Gastrocnemius medialis (tissue), 4 donors: ENCODE results near the gene NDUFA12. TPM values are rescaled to one million over a fixed set of nuclear protein-coding genes. Genes with fewer than 3 reads are reported as not detected.
A peak's percentile ranks its signal among the peaks of the same experiment; 100 is the strongest.

Experiments used
- ATAC-seq, 2 donors: fragments of 150-250 bp; one replicate each; pipeline ENCODE4 v1.9.1; 2016
- DNase-seq, 2 donors: peaks; one replicate each; pipeline ENCODE4 v3.0.0-alpha.2; 2019
- H3K27ac ChIP-seq, 4 donors: fragments of 200-600 bp; sonication (generic); 1 replicate in 1 of 4; 2 replicates in 3 of 4; pipeline ENCODE4 v1.5.1; 2016 to 2018; ENCODE audit warnings: mild to moderate bottlenecking in 2 of 4, moderate library complexity in 1 of 4
- H3K27me3 ChIP-seq, 3 donors: fragments of 200-600 bp; sonication (generic) in 2 of 3; 1 replicate in 1 of 3; 2 replicates in 2 of 3; pipeline versions ENCODE4 v1.5.1 to v1.6.0; 2016 to 2019; ENCODE audit warnings: mild to moderate bottlenecking in 1 of 3, moderate library complexity in 1 of 3
- H3K36me3 ChIP-seq, 2 donors: fragments of 200-600 bp; sonication (generic) in 1 of 2; one replicate each; pipeline ENCODE4 v1.5.1; 2017 to 2018
- H3K4me1 ChIP-seq, 2 donors: fragments of 200-600 bp; sonication (generic) in 1 of 2; one replicate each; pipeline ENCODE4 v1.5.1; 2016 to 2017; ENCODE audit warnings: mild to moderate bottlenecking in 2 of 2
- H3K4me3 ChIP-seq, 4 donors: fragments of 200-600 bp; sonication (generic) in 3 of 4; 1 replicate in 1 of 4; 2 replicates in 3 of 4; pipeline ENCODE4 v1.5.1; 2016 to 2019; ENCODE audit warnings: mild to moderate bottlenecking in 2 of 4
- H3K9me3 ChIP-seq, 3 donors: fragments of 200-600 bp; sonication (generic) in 2 of 3; 1 replicate in 1 of 3; 2 replicates in 2 of 3; pipeline ENCODE4 v1.5.1; 2016 to 2019
- CTCF ChIP-seq, 5 experiments: fragments of 450-650 bp in 3 of 5; fragments of 200-600 bp in 2 of 5; sonication (generic) in 2 of 5; IDR thresholded peaks in 4 of 5; conservative IDR thresholded peaks in 1 of 5; 1 replicate in 4 of 5; 2 replicates in 1 of 5; pipeline ENCODE4 v1.5.1; 2016 to 2019; ENCODE audit warnings: antibody characterized with exemption in 5 of 5, mild to moderate bottlenecking in 3 of 5, moderate library complexity in 3 of 5
- POLR2A ChIP-seq, 2 donors: fragments of 450-650 bp; IDR thresholded peaks; one replicate each; pipeline ENCODE4 v1.6.1; 2017; ENCODE audit warnings: antibody characterized with exemption in 2 of 2, mild to moderate bottlenecking in 2 of 2, moderate library complexity in 2 of 2
- in situ Hi-C, 4 donors: fragments of 200-750 bp; cut with MboI; loops; one replicate each; pipeline versions ENCODE4 v1.15.0 to v1.8.0; 2017; ENCODE audit warnings: low sequenced_read_pairs in 4 of 4
- intact Hi-C: fragments of 100-400 bp; cut with DNase I; formaldehyde crosslinking; loops from one replicate; pipeline ENCODE4 v1.15.1; 2023; ENCODE audit warnings: low total_unique reads
- total RNA-seq, 4 donors: library from RNA; depleted of rRNA; stranded (reverse); fragments of >200 nt; gene quantifications; one replicate each; pipeline versions ENCODE4 v1.1.0 to v1.2.3, GENCODE V29; 2016

Gene NDUFA12
- total RNA-seq, 4 donors from 2014 or later, result 225 to 382 (median 356) TPM

- H3K9me3 ChIP-seq, result no peaks in the 10 kb centered on the region
- no peak for DNase-seq
- H3K27me3 ChIP-seq, result no peaks in the 10 kb centered on the region
- in situ Hi-C loops, result no loop called here
- TF ChIP-seq POLR2A (IDR thresholded peaks at IDR 0.05), result no peak
- TF ChIP-seq CTCF (IDR thresholded peaks at IDR 0.05 in 4 of 5, conservative IDR thresholded peaks at IDR 0.05 in 1 of 5), result peak in 1 of 5 experiments; percentile 6
- H3K4me1 ChIP-seq, result peaks cover 0 to 14% of the 10 kb centered on the region in 2 donors
- H3K4me3 ChIP-seq, result no peak overlapping the region
- no peaks in the 10 kb centered on the region for H3K36me3 ChIP-seq
- ATAC-seq, result no peak
- peak overlapping the region in 1 of 4 donors; percentile 69 for H3K27ac ChIP-seq
- intact Hi-C loops, result no loop called here
Observed at GRCh38 chr12:94980577-94980976, 22.9 kb downstream of the NDUFA12 start.

GRCh38 chr12:94979941-94980340 lies 23.6 kb downstream of the NDUFA12 start:
- intact Hi-C loops (no loop called here), in situ Hi-C loops (no loop called here)
- Histone ChIP-seq H3K27me3 (no peaks in the 10 kb centered on the region), H3K36me3 (no peaks in the 10 kb centered on the region), H3K27ac (no peak overlapping the region), H3K4me1 (peaks cover 0 to 14% of the 10 kb centered on the region in 2 donors), H3K9me3 (no peaks in the 10 kb centered on the region), H3K4me3 (no peak overlapping the region)
- no peak for ATAC-seq
- TF ChIP-seq POLR2A (IDR thresholded peaks at IDR 0.05), result no peak
- no peak for TF ChIP-seq CTCF (IDR thresholded peaks at IDR 0.05 in 4 of 5, conservative IDR thresholded peaks at IDR 0.05 in 1 of 5)
- no peak for DNase-seq

GRCh38 chr12:94977766-94978468 lies 25.6 kb downstream of the NDUFA12 start:
- ATAC-seq (no peak), DNase-seq (no peak)
- Histone ChIP-seq H3K4me1 (peaks cover 0 to 14% of the 10 kb centered on the region in 2 donors), H3K27ac (no peak overlapping the region), H3K36me3 (no peaks in the 10 kb centered on the region), H3K4me3 (no peak overlapping the region), H3K9me3 (no peaks in the 10 kb centered on the region), H3K27me3 (no peaks in the 10 kb centered on the region)
- in situ Hi-C loops (no loop called here), intact Hi-C loops (no loop called here)
- TF ChIP-seq POLR2A (IDR thresholded peaks at IDR 0.05), result no peak
- TF ChIP-seq CTCF (IDR thresholded peaks at IDR 0.05 in 4 of 5, conservative IDR thresholded peaks at IDR 0.05 in 1 of 5), result no peak

GRCh38 chr12:94973221-94973620 lies 30.3 kb downstream of the NDUFA12 start:
- Histone ChIP-seq H3K4me1 (no peaks in the 10 kb centered on the region), H3K36me3 (peaks cover 0 to 10% of the 10 kb centered on the region in 2 donors), H3K27me3 (no peaks in the 10 kb centered on the region), H3K9me3 (no peaks in the 10 kb centered on the region), H3K27ac (no peak overlapping the region), H3K4me3 (no peak overlapping the region)
- TF ChIP-seq CTCF (IDR thresholded peaks at IDR 0.05 in 4 of 5, conservative IDR thresholded peaks at IDR 0.05 in 1 of 5) (no peak), POLR2A (IDR thresholded peaks at IDR 0.05) (no peak)
- ATAC-seq (no peak), DNase-seq (no peak)
- intact Hi-C loops (no loop called here), in situ Hi-C loops (no loop called here)

GRCh38 chr12:94972795-94973194 lies 30.7 kb downstream of the NDUFA12 start:
- TF ChIP-seq CTCF (IDR thresholded peaks at IDR 0.05 in 4 of 5, conservative IDR thresholded peaks at IDR 0.05 in 1 of 5), result no peak
- TF ChIP-seq POLR2A (IDR thresholded peaks at IDR 0.05), result no peak
- in situ Hi-C loops, result no loop called here
- intact Hi-C loops, result no loop called here

More at GRCh38 chr12:94972795-94973194, 30.7 kb downstream of the NDUFA12 start:
- Histone ChIP-seq H3K9me3 (no peaks in the 10 kb centered on the region), H3K4me3 (no peak overlapping the region), H3K27me3 (no peaks in the 10 kb centered on the region), H3K36me3 (peaks cover 0 to 10% of the 10 kb centered on the region in 2 donors), H3K4me1 (no peaks in the 10 kb centered on the region), H3K27ac (no peak overlapping the region)
- DNase-seq, result no peak
- no peak for ATAC-seq
